HepG2 (cell line): Measurements from ENCODE around the gene SPEM2. TPM values are rescaled to one million over a fixed set of nuclear protein-coding genes. Genes with fewer than 3 reads are reported as not detected.

ENCODE experiments used
- ATAC-seq: fragments of 200-7000 bp; cut with Tn5 transposase; 3 replicates; pipeline ENCODE4 v1.9.1; 2020; ENCODE audit warnings: mild to moderate bottlenecking, moderate library complexity
- BruUV-seq: library from RNA; stranded (reverse); fragments of 400-500 nt; replicated peaks from 2 replicates; lab custom pipeline; 2021; lab: Mats Ljungman, UMichigan
- CTCF ChIA-PET: fragments of 300-600 bp; formaldehyde crosslinking; extraction: SDS; loops from one replicate; lab custom pipeline; 2021; ENCODE audit warnings: low total read pairs, inconsistent platforms, low intra/inter-chr PET ratio; lab: Yijun Ruan, JAX
- POLR2A ChIA-PET: fragments of 350-600 bp; sonication (Branson Sonifier 250); formaldehyde crosslinking; loops from one replicate; lab custom pipeline; 2020; ENCODE audit warnings: antibody characterized with exemption, inconsistent platforms; lab: Yijun Ruan, JAX
- DNase-seq: peaks from one replicate; pipeline ENCODE4 v3.0.0-alpha.2; 2015; ENCODE audit warnings: low spot score
- FAIRE-seq: peaks from 3 replicates; lab custom pipeline; 2011; peaks lifted over from hg19 to GRCh38; lab: Jason Lieb, UNC
- H2AFZ ChIP-seq: one replicate; pipeline ENCODE4 v1.6.1; 2011; ENCODE audit warnings: low read length, inconsistent platforms
- H3K27ac ChIP-seq: fragments of 300-600 bp; 3 replicates; pipeline ENCODE4 v1.8.0; 2011; ENCODE audit warnings: mixed run types, mild to moderate bottlenecking, mixed read lengths, low read length, inconsistent platforms; ENCODE audit not compliant: insufficient read depth; ENCODE audit errors: extremely low read length
- H3K27me3 ChIP-seq, 2 experiments: fragments of 200-600 bp in 1 of 2; 2 replicates in 1 of 2; 3 replicates in 1 of 2; pipeline versions ENCODE4 v1.6.0 to v1.8.0; 2011; ENCODE audit warnings: low read length in 2 of 2, mild to moderate bottlenecking in 2 of 2, moderate library complexity in 2 of 2, inconsistent platforms in 1 of 2; ENCODE audit not compliant: insufficient read depth in 2 of 2, control insufficient read depth in 1 of 2
- H3K36me3 ChIP-seq, 2 experiments: fragments of 200-600 bp in 1 of 2; replicated peaks in 1 of 2; 2 replicates in 1 of 2; 3 replicates in 1 of 2; pipeline versions ENCODE4 v1.5.1 to v1.8.0; 2011; ENCODE audit warnings: low read length in 2 of 2, inconsistent platforms in 1 of 2; ENCODE audit not compliant: insufficient read depth in 2 of 2, control insufficient read depth in 1 of 2
- H3K4me1 ChIP-seq: 2 replicates; pipeline ENCODE4 v1.5.1; 2012; ENCODE audit warnings: low read length, inconsistent platforms; ENCODE audit not compliant: insufficient read depth
- H3K4me2 ChIP-seq: 2 replicates; pipeline ENCODE4 v1.6.0; 2011; ENCODE audit warnings: low read depth, low read length, inconsistent platforms
- H3K4me3 ChIP-seq, 3 experiments: fragments of 200-600 bp in 1 of 3; sonication (generic), shearing (Covaris generic) in 1 of 3; replicated peaks in 1 of 3; 2 replicates each; pipeline ENCODE4 v1.5.1; 2011 to 2016; ENCODE audit warnings: low read length in 3 of 3, inconsistent platforms in 2 of 3, low read depth in 2 of 3, mild to moderate bottlenecking in 2 of 3, control low read depth in 1 of 3, mixed read lengths in 1 of 3; ENCODE audit not compliant: insufficient read depth in 1 of 3
- H3K79me2 ChIP-seq: one replicate; pipeline ENCODE4 v1.6.1; 2011; ENCODE audit warnings: low read length, inconsistent platforms; ENCODE audit not compliant: insufficient read depth
- H3K9ac ChIP-seq: 2 replicates; pipeline ENCODE4 v1.6.0; 2011; ENCODE audit warnings: mild to moderate bottlenecking, low read depth, low read length, inconsistent platforms; ENCODE audit not compliant: insufficient read depth
- H3K9me3 ChIP-seq: 2 replicates; pipeline ENCODE4 v1.5.1; 2012; ENCODE audit warnings: mild to moderate bottlenecking, low read length
- H4K20me1 ChIP-seq: 2 replicates; pipeline ENCODE4 v1.6.0; 2011; ENCODE audit warnings: inconsistent platforms, mild to moderate bottlenecking, low read length, moderate library complexity; ENCODE audit not compliant: insufficient read depth
- CREM ChIP-seq, 2 experiments: sonication (generic) in 1 of 2; formaldehyde crosslinking in 1 of 2; IDR thresholded peaks; 2 replicates each; pipeline versions ENCODE4 v1.4.0 to v1.6.1; 2016 to 2020; ENCODE audit warnings: antibody characterized with exemption in 1 of 2, mild to moderate bottlenecking in 1 of 2, missing genetic modification reagents in 1 of 2
- CSRNP1 ChIP-seq: sonication (generic); formaldehyde crosslinking; IDR thresholded peaks from 2 replicates; pipeline ENCODE4 v1.8.1; 2023; ENCODE audit warnings: mild to moderate bottlenecking, missing genetic modification reagents
- ETV5 ChIP-seq: IDR thresholded peaks from 2 replicates; pipeline ENCODE4 v1.6.1; 2018; ENCODE audit warnings: missing biosample characterization, missing genetic modification reagents, inconsistent platforms, borderline replicate concordance
- GATAD1 ChIP-seq: IDR thresholded peaks from 2 replicates; pipeline ENCODE4 v1.6.1; 2016; ENCODE audit warnings: missing genetic modification reagents, missing compliant biosample characterization
- JUNB ChIP-seq: sonication (generic); formaldehyde crosslinking; IDR thresholded peaks from 2 replicates; pipeline ENCODE4 v1.8.0; 2022; ENCODE audit warnings: missing genetic modification reagents, mild to moderate bottlenecking, borderline replicate concordance
- NR2C2 ChIP-seq: sonication (generic); formaldehyde crosslinking; IDR thresholded peaks from 2 replicates; pipeline ENCODE4 v1.4.0; 2020; ENCODE audit warnings: missing genetic modification reagents, mild to moderate bottlenecking, moderate library complexity, borderline replicate concordance
- RARA ChIP-seq: IDR thresholded peaks from 2 replicates; pipeline ENCODE4 v1.6.1; 2016; ENCODE audit warnings: missing genetic modification reagents, missing compliant biosample characterization
- SKIL ChIP-seq: sonication (generic); formaldehyde crosslinking; IDR thresholded peaks from 2 replicates; pipeline ENCODE4 v1.8.0; 2022; ENCODE audit warnings: missing genetic modification reagents, mild to moderate bottlenecking, moderate library complexity, borderline replicate concordance
- TRIM22 ChIP-seq: fragments of 450-650 bp; IDR thresholded peaks from 2 replicates; pipeline ENCODE4 v1.6.1; 2017
- UBTF ChIP-seq: sonication (generic); formaldehyde crosslinking; IDR thresholded peaks from 2 replicates; pipeline ENCODE4 v1.4.0; 2020; ENCODE audit warnings: mild to moderate bottlenecking, missing genetic modification reagents
- ZBTB21 ChIP-seq: sonication (generic); formaldehyde crosslinking; IDR thresholded peaks from 2 replicates; pipeline ENCODE4 v1.4.0; 2020; ENCODE audit warnings: missing genetic modification reagents
- ZNF337 ChIP-seq: sonication (generic); formaldehyde crosslinking; IDR thresholded peaks from 2 replicates; pipeline ENCODE4 v1.5.1; 2020; ENCODE audit warnings: missing genetic modification reagents, low read depth, mild to moderate bottlenecking, borderline replicate concordance
- ZSCAN5A ChIP-seq: sonication (generic); formaldehyde crosslinking; IDR thresholded peaks from 2 replicates; pipeline ENCODE4 v1.8.0; 2022; ENCODE audit warnings: mild to moderate bottlenecking, missing genetic modification reagents, borderline replicate concordance
- WGBS: methylation state at CpG from one replicate; pipeline ENCODE4 v1.1.6; 2017; ENCODE audit warnings: low lambda C conversion rate; 5-methylcytosine and 5-hydroxymethylcytosine counted together
- in situ Hi-C: cut with HindIII; loops from 2 replicates; pipeline ENCODE4 v1.10.0; 2017; ENCODE audit warnings: low pct_unique_long_range_greater_than_20kb; ENCODE audit not compliant: extremely low pct_ligation_motif_present
- intact Hi-C: fragments of 100-400 bp; cut with micrococcal nuclease; formaldehyde crosslinking; loops from one replicate; pipeline ENCODE4 v1.10.0; 2022; ENCODE audit not compliant: unreplicated experiment
- polyA plus RNA-seq, 8 experiments: library from polyadenylated mRNA; depleted of rRNA in 3 of 8; stranded (reverse) in 7 of 8; unstranded in 1 of 8; fragments of >200 nt; fragmentation: Illumina TruSeq in 4 of 8; extraction: Trizol in 4 of 8; gene quantifications; 2 replicates each; pipeline versions ENCODE4 v1.2.1 to v1.2.3, GENCODE V29; 2011 to 2016; ENCODE audit warnings: low read depth in 4 of 8, missing spikeins in 1 of 8, mixed read lengths in 1 of 8; ENCODE audit not compliant: insufficient read depth in 1 of 8
- total RNA-seq, 5 experiments: library from RNA; depleted of rRNA; stranded (reverse); fragments of >200 nt; fragmentation: Illumina TruSeq; extraction: Trizol; gene quantifications; 2 replicates each; pipeline ENCODE4 v1.2.3, GENCODE V29; 2016; ENCODE audit warnings: low read depth in 1 of 5

The SPEM2 gene
- total and polyA plus RNA-seq, 2 of the 13 experiments (the other 11 are each of a cell fraction or from before 2014, with no cell fraction given), result not detected

GRCh38 chr17:7403043-7403726 is 22.2 kb upstream of the SPEM2 start:
- ChIA-PET POLR2A (interaction anchor here (0.7 to 3.3 kb wide), 42 partner anchors 9 to 820 kb away, joined by 3 to 76 read pairs (median 6); partner anchors contain the start of genes ASGR2, CHRNB1, DVL2 and FGF11), CTCF (no interaction called here)
- TSS peak; percentile 87 for BruUV-seq
- no peaks in the 10 kb centered on the region for H4K20me1 ChIP-seq
- no peak for DNase-seq
- peak overlapping the region; percentile 76 to 95 (median 80) for H3K4me3 ChIP-seq
- intact Hi-C loops, result loop anchor here (5.0 kb wide), 2 partner anchors 46 to 79 kb away; partner anchors contain the start of genes POLR2A, SLC35G6 and TMEM95
- H3K27me3 ChIP-seq, result no peaks in the 10 kb centered on the region; a peak in 2 of 5 replicates
- H3K36me3 ChIP-seq, result no peaks in the 10 kb centered on the region
- peak; percentile 95 for FAIRE-seq
- in situ Hi-C loops, result no loop called here
- H3K27ac ChIP-seq, result peak overlapping the region; percentile 99
- 3% methylated on average over 14 of the region's 16 CpGs for WGBS
- H3K9me3 ChIP-seq, result no peaks in the 10 kb centered on the region
- H3K4me2 ChIP-seq, result peak overlapping the region; percentile 100
- ATAC-seq, result peak; percentile 55
- H3K9ac ChIP-seq, result peak overlapping the region; percentile 90
- H2AFZ ChIP-seq, result no peak overlapping the region
- peaks cover 4% of the 10 kb centered on the region for H3K79me2 ChIP-seq
- H3K4me1 ChIP-seq, result peaks cover 18% of the 10 kb centered on the region
- TF ChIP-seq RARA (CRISPR knock-in tag), result peak; percentile 31; the same call in 1 of the 2 replicates
- TF ChIP-seq CREM (IDR thresholded peaks at IDR 0.05), result no peak; the same call in 1 of the 2 replicates
- no peak for TF ChIP-seq CREM (CRISPR knock-in tag; IDR thresholded peaks at IDR 0.05)
- 0 out of 2 replicates have a peak, but pooled peaks have one; percentile 12 for TF ChIP-seq GATAD1
- no peak for TF ChIP-seq JUNB (CRISPR knock-in tag)
- no peak for TF ChIP-seq ZNF337 (CRISPR knock-in tag)
- TF ChIP-seq ZBTB21 (CRISPR knock-in tag), result no peak
- TF ChIP-seq NR2C2 (CRISPR knock-in tag), result peak; percentile 29; the same call in 1 of the 2 replicates
- no peak for TF ChIP-seq TRIM22
- TF ChIP-seq UBTF (CRISPR knock-in tag), result peak; percentile 61
- peak; percentile 22; the same call in 1 of the 2 replicates for TF ChIP-seq ETV5 (CRISPR knock-in tag)
- TF ChIP-seq SKIL, result no peak
- TF ChIP-seq ZSCAN5A (CRISPR knock-in tag), result no peak
- peak; percentile 28; the same call in 1 of the 2 replicates for TF ChIP-seq CSRNP1
